ENCODE results near the gene NFIA.

NFIA gene

GRCh38 chr1:61477301-61477700 lies 394.9 kb downstream of the NFIA start:
- DNase-seq: no peak

- DNase-seq: no peak
These were observed 398.0 kb downstream of the NFIA start for GRCh38 chr1:61480273-61480935.

GRCh38 chr1:61481315-61481715 lies 399.0 kb downstream of the NFIA start:
- no peak for DNase-seq

GRCh38 chr1:61482170-61482734 lies 399.9 kb downstream of the NFIA start:
- DNase-seq: no peak

- DNase-seq: no peak
These were observed 404.6 kb downstream of the NFIA start for GRCh38 chr1:61486783-61487536.

GRCh38 chr1:61487801-61488200 lies 405.4 kb downstream of the NFIA start:
- DNase-seq: no peak

- DNase-seq: no peak
These were observed 408.6 kb downstream of the NFIA start for GRCh38 chr1:61490924-61491323.

GRCh38 chr1:61491497-61491896 lies 409.1 kb downstream of the NFIA start:
- DNase-seq: no peak

GRCh38 chr1:61494000-61494399 lies 411.6 kb downstream of the NFIA start:
- no peak for DNase-seq

GRCh38 chr1:61496501-61496900 lies 414.1 kb downstream of the NFIA start:
- DNase-seq: no peak

- DNase-seq: no peak
These were observed 414.7 kb downstream of the NFIA start for GRCh38 chr1:61497013-61497412.

- DNase-seq: no peak
These were observed 416.0 kb downstream of the NFIA start for GRCh38 chr1:61498342-61498741.

- DNase-seq: no peak
These were observed 419.9 kb downstream of the NFIA start for GRCh38 chr1:61501971-61502916.

- no peak for DNase-seq
These were observed 421.9 kb downstream of the NFIA start for GRCh38 chr1:61504305-61504704.

GRCh38 chr1:61504852-61505390 lies 422.6 kb downstream of the NFIA start:
- no peak for DNase-seq

- no peak for DNase-seq
These were observed 423.9 kb downstream of the NFIA start for GRCh38 chr1:61506236-61506635.

GRCh38 chr1:61506944-61507500 lies 424.7 kb downstream of the NFIA start:
- no peak for DNase-seq
